Urothelium cell line (cell line): ENCODE measurements around the gene ELOB.

Experiments
- DNase-seq: peaks from one replicate; pipeline ENCODE4 v3.0.0; 2011; ENCODE audit warnings: low spot score, mixed read lengths
- FAIRE-seq: peaks from 2 replicates; lab custom pipeline; 2011; peaks lifted over from hg19 to GRCh38; lab: Jason Lieb, UNC

ELOB gene

DNA sequence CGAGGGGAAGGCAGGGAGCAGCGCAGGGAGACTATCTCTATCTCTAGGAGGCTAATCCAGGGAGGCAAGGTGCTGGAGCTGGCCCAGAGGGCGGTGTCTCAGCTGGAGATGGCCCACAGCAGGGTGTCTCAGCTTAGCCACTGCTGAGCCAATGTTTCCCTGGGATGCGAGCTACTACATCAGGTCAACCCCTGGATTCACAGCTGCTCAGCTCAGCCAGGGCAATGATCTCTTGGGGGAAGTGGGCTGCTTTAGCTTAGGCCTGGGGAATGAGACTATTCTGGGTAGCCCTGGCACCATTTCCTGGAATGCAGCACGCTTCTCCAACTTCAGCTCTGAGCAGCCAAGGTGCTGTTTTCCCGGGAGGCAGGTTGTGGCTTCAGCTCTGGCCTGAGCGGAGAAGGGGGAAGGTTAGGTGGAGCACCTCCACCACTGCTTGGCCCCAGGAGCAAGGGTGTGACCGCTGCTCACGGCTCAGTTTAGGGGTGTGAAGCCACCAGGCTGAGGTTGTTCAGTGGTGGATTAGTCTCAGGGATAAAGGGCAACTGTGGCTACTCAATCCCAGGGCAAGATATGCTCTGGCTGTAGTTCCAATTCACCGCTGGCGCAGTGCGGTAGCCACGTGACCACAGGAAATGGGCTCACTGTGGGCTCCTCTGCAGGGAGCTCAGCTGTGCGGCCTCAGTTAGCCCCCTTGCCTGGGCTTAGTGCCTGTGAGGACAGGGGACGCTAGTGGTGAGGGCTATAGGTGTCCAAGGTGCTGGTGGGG is 34.8 kb upstream of the ELOB start:
- DNase-seq (no peak), FAIRE-seq (no peak)

DNA sequence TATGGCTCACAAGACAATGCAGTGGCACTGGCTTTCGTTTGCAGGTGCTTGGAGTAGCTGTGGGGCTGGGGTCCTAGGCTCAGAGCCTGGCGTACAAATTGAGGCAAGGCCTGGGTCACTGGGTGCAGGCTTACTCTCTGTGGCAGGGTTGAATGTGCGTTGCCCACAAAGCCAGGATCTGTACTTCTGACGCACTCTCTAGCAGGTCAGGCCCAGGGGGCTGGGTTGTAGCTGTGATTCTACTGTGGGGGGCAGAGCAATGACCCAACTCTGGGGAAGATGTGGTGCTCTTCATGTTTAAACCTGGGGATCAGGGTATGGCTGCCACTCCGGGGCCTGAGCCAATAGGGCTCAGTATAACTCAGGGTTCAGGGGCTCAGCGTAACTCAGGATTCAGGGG is 33.6 kb upstream of the ELOB start:
- FAIRE-seq (no peak), DNase-seq (no peak)

DNA sequence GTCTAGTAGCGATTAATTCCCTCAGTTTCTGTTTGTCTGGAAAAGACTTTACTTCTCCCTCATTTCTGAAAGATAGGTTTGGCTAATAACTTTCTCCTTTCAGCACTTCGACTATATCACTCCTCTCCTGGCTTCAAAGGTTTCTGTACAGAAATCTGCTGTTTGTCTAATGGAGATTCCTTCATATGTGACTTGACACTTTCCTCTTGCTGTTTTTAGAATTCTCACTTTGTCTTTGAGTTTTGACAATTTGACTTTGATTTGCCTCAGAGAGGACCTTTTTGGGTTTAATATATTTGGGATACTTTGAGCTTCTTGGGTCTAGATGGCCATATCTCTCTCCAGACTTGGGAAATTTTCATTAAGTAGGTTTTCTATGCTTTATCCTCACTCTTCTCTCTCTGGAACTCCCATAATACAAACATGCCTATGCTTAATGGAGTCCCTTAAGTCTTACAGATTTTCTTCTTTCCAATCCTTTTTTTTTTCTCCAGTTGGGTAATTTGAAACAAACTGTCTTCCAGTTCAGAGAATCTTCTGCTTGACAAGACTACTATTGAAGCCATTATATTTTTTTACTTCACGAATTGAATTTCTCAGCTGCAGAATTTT is 32.2 kb upstream of the ELOB start:
- DNase-seq: no peak
- FAIRE-seq: no peak

DNA sequence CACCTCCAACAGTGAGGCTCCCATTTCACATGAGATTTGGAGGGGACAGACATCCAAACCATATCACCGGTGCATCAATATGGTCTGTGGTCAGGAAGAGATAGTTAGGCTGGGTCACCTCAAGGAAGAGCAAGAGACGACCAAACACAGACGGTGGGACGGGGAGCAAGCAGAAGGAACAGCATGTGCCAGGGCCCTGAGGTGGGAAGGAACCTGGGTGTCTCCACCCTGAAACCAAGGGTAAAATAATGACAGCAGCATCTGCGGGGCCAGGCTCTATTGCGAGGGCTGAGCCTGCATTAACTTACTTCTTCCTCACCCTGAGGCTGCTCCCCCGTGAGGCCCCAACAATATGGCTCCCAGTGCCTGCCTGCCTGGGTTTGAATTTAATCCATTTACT is 31.1 kb upstream of the ELOB start:
- DNase-seq (no peak), FAIRE-seq (no peak)

DNA sequence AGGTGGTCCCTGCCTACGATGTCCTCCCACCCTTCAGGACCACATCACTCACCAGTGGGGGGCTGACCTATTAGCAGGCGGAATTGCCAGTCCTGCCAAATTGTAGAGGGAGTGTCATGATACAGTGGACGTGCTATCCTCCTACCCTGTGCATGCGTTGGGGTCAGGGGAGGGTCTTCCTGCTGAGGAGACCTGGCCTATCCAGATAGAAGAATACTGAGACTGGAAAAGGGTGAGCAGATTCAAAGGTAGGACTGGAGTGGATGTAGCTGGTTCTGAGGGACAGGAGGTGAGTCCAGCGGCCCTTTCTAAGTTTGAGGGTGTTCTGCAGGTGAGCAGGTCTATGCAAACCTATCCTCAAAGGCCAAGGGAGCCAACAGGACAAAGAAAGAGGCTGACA is 29.2 kb upstream of the ELOB start:
- DNase-seq (no peak), FAIRE-seq (no peak)

DNA sequence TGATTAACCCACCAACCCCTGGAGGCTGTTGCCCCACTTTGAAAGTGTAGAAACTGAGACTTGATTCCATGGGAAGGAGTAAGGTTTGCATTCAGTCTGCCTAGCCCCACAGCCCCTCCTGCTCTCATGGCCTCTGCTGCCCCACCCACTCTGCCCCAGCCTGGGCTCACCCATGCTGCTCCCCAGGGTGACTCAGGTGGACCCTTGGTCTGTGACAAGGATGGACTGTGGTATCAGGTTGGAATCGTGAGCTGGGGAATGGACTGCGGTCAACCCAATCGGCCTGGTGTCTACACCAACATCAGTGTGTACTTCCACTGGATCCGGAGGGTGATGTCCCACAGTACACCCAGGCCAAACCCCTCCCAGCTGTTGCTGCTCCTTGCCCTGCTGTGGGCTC is 27.6 kb upstream of the ELOB start:
- DNase-seq (no peak), FAIRE-seq (no peak)

DNA sequence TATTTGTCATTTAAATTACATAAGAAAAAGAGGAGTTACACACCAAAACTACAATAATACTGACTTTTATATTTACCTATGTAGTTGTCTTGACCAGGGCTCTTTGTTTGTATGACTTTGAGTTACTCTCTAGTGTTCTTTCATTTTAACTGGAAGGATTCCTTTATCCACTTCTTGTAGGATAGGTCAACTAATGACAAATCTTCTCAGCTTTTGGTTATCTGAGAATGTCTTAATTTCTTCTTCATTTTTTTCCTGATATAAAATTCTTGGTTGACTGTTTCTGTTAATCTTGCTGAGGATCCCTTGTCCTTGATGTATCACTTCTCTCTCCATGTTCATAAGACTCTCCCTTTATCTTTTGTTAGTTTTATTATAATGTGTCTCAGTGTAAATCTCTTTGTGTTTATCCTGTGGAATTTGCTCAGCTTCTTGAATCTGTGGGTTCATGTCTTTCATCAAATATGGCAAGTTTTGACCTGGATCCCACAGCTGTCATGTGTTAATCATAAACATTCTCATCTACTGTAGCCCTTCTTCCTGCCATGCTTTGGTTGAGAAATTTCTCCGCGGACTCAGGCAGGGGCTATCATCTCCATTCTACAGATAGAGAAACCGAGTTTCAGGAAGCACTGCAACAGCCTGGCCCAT is 26.6 kb upstream of the ELOB start:
- FAIRE-seq: no peak

DNA sequence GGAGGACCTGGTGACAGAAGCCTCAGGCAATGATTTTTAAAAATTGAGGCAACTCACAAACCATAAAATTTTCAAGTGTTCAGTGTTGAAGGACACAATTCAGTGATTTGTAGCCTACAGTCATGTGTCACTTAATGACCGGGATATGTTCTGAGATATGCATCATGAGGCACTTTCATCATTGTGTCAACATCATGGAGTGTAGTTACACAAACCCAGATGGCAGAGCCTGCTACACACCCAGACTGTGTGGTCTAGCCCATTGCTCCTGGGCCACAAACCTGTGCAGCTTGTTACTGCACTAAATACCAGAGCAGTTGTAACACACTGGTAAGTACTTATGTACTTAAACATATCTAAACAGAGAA is 22.8 kb upstream of the ELOB start:
- FAIRE-seq (no peak), DNase-seq (no peak)

More for the DNA sequence above, 26.6 kb upstream of the ELOB start:
- no peak for DNase-seq

DNA sequence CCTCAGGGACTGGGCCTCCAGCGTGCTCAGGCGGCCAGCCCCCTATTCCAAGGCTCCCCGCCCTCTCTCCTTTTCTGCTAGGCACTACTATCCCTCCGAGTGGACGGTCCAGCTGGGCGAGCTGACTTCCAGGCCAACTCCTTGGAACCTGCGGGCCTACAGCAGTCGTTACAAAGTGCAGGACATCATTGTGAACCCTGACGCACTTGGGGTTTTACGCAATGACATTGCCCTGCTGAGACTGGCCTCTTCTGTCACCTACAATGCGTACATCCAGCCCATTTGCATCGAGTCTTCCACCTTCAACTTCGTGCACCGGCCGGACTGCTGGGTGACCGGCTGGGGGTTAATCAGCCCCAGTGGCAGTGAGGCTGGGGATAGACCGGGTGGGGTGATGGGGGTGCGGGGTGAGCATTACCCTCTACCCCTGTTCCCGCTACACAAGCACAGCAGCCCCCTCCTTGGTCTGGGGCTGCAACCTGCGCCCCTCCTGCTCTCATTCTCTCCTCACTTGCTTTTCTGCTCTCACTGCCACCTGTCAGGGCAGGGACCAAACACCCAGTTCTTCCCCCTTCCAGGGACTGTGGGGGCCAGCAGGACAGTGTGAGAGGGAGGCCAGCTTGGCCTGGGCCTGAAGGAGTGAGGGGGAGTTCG is 22.3 kb upstream of the ELOB start:
- no peak for DNase-seq
- FAIRE-seq: no peak

DNA sequence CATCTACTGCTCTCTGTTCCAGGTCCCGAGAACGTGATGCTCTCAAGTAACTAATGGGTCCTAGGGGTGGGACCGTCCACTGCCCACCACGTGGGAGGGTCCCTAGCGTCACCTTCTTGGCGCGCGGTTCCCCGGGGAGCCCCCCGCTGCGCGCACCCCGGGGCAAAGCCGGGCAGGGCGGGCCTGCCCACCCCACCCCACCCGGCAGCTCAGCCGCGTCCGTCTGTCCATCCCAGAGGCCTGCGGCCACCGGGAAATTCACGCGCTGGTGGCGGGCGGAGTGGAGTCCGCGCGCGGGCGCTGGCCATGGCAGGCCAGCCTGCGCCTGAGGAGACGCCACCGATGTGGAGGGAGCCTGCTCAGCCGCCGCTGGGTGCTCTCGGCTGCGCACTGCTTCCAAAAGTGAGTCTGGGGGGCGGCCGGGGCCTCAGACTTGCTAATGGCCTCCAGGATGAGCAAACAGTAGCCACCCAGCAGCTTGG is 21.7 kb upstream of the ELOB start:
- DNase-seq: no peak

DNA sequence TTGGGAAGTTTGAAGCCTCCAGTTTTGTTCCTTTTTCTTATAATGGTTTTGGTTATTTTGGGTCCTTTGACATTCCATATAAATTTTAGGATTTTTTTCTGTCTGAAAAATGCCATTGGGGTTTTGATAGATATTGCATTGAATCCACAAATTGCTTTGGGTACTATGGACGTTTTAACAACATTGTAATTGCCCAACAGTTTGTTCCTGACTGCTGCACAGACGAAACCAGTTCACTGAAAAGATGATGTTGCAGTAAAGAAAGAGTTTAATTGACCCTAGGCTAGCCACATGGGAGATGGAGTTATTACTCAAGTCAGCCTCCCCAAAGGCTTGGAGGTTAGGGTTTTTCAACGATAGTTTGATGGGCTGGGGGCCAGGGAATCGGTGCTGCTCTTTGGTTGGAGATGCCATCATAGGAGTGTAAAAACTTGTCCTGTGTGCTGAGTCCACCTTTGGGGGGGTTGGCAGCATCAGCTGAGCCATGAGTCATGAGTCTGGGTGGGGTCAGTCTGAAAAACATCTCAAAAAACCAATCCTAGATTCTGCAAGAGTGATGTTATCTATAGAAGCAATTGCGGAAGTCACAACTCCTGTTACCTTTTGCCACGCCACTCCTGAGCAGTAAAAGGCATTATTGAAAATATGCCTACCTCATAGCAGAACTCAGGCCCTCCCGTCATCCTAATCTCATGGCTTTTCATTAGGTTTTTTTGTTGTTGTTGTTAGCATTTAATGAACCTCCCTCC is 18.5 kb upstream of the ELOB start:
- no peak for FAIRE-seq

More for the DNA sequence above, 21.7 kb upstream of the ELOB start:
- no peak for FAIRE-seq

DNA sequence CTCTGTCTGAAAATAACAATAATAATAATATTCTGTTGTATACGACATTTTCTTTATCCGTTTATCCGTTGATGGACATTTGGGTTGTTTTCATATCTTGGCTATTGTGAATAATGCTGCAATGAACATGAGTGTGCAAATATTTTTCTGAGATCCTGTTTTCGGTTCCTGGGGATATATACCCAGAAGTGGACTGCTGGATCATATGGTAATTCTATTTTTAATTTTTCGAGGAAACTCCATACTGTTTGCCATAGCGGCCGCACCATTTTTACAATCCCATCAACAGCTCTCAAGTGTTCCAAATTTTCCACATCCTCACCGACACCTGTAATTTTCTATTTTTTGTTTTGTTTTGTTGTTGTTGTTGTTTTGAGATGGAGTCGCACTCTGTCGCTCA is 15.9 kb upstream of the ELOB start:
- no peak for FAIRE-seq
- no peak for DNase-seq

More for the DNA sequence above, 18.5 kb upstream of the ELOB start:
- DNase-seq: no peak

DNA sequence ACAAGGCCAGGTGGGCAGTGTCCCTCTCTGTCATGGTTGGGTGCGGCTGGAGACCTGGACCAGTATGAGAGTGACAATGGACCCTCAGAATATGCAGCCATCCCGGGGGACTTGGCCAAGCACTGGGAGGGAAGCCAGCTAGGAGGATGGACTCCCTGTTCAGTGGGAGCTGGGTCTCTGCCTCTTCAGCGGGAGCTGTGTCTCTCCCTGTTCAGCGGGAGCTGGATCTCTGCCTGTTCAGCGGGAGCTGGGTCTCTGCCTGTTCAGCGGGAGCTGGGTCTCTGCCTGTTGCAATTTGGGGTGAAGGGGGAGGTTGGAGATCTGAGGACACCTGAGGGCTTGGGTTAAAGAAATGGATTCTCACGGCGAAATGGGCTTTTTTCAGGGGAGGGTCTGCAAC is 14.1 kb upstream of the ELOB start:
- FAIRE-seq (no peak), DNase-seq (no peak)

DNA sequence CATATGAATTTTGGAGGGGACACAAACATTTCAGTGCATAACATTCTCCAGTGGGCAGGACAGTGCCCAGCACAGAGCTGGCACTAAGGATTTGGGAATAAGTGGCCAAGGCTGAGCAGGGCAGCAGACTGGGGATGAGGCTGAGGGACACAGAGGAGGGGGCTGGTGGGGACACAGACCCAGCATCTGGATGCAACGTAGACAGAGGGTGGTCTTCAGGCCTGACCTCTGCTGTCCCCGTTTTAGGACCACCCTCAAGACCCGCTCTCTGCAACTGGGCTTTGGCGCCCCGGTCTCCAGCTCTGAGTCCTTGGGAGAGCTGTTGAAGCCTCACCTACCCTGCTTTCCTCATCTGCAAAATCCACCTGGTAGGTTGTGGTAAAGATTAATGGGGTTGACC is 13.6 kb upstream of the ELOB start:
- FAIRE-seq: no peak
- DNase-seq: no peak

DNA sequence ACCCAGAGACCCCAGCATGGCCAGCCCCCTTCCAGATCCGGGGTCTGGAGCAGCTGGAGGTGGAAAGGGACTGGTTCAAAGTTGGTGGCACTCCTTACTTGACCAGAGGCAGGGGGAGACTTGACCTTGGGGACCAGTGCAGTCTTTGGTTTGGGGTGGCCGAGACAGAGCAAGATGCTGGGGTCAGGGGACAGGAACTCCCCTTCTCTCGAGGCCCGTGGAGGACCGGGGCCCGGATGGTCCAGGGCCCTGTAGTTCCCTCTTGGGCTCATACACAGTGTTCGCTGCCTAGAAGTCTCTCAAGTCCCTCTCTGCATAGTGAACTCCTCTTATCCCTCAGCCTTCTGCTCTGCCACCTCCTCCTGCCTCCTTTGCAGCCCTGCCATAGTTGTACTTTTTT is 10.9 kb upstream of the ELOB start:
- no peak for FAIRE-seq
- DNase-seq: no peak

DNA sequence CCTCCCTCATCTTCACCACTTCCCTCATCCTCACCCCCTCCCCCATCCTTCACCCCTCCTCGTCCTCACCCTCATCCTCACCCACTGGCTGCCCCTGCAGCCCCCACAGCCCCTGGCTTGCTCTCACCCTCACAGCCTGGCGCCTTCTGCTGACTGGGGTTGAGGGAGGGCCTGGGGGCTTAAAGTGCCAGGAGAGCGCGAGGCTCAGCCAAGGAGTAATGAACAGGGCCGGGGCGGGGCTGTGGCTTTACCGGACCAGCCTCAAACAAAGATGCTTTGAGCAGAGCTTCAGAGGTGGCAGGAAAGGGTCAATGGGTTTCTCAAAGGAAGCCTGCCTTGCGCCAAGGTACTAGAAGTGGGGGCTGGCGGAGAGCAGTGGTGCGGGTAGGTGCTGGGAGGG is 10.3 kb upstream of the ELOB start, which contains the start of gene PRSS33:
Gene PRSS33 (minus strand): TSS at position 155 of the 400 bp plus-strand sequence. CDS start 1,013 bp downstream, outside the sequence.
- no peak for DNase-seq
- FAIRE-seq: peak; percentile 89

DNA sequence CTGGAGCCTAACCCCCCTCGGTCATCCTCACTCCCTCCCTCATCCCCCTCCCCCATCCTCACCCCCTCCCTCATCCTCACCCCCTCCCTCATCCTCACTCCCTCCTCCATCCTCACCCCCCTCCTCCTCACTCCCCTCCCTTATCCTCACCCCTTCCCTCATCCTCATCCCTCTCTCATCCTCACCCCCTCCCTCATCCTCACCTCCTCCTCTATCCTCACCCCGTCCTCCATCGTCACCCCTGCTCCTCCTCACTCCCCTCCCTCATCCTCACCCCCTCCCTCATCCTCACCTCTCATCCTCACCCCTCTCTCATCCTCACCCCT is 9.7 kb upstream of the ELOB start:
- DNase-seq (no peak), FAIRE-seq (no peak)

DNA sequence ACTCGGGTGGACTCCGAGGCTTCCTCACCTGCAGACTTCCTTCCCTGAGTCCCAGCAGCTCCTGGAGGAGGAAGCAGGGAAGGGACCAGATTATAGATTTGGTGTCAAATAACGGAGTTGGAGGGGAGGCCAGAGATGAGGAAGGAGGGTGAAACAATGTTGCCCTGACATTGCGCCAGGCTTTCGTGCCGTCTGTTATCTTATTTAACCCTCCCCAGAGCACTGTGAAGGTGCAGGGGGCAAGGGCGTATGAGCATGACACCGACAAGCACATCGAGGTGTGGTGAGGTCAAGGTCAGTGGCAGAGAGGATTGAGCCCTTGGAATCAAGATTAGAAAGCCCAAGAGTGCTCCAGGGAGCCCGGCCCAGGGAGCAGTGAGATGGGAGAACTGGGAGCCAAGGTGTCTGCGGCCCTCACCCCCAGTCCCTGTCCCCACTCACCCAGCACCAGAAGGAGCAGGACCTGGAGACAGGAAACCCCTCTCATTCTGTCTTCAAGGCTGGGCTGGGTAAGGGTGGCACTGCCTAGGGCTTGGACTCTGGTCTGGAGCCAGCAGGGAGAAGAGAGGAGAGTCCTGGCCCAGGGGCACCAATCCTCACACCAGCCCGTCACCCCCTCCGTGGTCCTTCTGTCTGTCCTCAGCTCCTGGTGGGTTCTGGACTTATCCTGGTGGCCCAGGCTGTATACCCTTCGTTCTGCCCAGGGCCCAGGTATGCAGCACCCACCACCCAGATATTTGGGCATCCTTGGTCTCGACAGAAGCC is 9.2 kb upstream of the ELOB start:
- FAIRE-seq (peak; percentile 62), DNase-seq (no peak)

DNA sequence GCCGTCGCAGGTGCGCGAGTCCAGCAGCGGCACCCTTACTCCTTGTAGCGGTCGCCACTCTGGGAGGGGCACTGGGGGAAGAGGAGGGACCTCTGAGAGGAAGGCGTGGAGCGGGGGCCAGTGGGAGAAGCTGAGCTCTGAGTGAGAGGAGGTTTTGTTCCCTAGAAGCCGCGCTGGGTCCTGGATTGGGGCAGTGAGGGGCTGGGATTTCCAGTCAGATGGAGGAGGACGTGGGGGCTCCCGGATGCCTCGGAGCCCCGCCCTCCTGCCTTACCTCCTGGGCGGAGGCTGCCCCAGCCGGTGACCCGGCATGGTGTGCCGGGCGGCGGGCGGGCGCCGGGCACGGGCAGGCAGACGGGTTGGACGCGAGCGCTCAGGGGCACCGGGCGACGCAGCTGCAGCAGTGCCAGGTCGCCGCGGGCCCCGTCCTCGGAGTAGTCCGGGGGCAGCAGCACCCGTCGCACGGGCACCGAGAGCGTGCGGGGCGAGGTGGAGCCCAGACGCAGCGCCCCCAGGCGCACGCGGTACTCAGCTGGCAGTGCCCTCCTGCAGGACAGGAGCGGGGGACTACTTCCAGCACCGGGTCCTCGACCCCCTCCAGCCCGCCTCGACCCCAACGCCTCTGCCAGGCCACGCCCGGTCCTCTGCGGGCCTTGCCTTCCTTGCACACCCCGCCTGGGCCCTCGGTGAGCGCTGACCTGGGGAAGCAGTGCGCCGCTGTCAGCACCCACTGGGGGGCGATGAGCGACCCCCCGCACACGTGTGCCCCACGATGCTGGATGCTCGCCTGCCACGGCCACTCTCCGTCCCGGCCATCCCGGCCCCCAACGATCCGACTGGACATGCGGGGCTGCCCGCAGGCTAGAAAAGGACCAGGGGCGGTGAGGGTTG is 8.3 kb upstream of the ELOB start:
- no peak for DNase-seq

More for the DNA sequence above, 8.3 kb upstream of the ELOB start:
- no peak for FAIRE-seq
